ENCODE results near the gene UBE2QL1. TPM values are rescaled to one million over a fixed set of nuclear protein-coding genes. Genes with fewer than 3 reads are reported as not detected.

The UBE2QL1 gene
- polyA plus RNA-seq, 2 of the 4 experiments (the other 2 are of a cell fraction), result 0.04 TPM

DNA sequence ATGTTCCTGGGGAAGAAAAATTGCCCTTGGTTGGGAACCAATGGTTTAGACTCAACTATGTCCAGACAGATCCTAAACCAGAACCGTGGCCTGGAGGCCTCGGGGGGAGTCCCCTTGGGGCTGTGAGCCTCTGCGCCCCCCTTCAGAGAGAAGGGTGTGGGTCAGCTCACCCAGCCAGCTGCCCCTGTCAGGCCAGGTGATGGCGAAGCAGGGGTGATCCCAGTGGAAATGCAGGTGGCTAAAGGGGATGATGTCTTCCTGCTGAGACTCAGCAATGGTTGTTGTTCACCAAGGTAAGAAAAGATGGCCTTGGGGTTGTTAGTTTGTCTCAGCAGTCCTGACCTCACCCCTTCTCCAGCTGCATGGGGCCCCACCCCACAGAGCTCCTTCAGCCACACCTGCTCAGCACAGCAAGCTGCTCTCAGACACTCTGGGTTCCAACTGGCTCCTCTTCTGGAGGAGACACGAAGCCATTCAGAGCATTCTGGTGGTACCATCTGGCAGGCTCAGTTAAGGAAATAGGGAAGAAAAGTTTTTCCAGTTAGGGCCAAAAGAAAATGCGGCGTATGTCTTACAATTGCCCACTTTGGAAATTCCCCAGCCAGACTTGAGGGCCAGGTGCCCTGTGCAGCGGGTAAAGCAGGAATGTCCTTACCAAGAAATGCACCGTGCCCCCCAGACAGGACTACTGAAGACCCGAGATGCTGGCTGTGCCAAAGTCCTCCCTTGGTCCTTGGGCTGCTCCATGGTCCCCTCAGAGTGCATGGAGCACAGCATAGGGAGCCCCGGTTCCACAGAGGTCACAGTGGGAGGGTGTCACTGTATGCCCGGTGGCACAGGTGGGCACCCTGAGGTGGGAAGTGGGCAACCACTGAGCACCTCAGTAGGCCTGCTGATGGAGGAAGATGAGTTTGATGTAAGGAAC, 94.0 kb downstream of the UBE2QL1 start:
- Histone ChIP-seq H3K9me3 (no peaks in the 10 kb centered on the region), H3K4me2 (no peak overlapping the region), H3K4me3 (no peak overlapping the region), H3K4me1 (no peaks in the 10 kb centered on the region), H3K27ac (no peak overlapping the region)
- ATAC-seq (no peak), FAIRE-seq (no peak), DNase-seq (ENCODE audit: low read depth in 1 of 2, low spot score in 1 of 2) (no peak)
- 19% methylated on average over 10 of the region's 12 CpGs for WGBS (ENCODE audit: missing lambda C conversion rate)
- ChIA-PET POLR2A (no interaction called here), CTCF (no interaction called here)
- TF ChIP-seq POLR2AphosphoS2 (conservative IDR thresholded peaks at IDR 0.05; ENCODE audit: low read length) (no peak), RCOR1 (IDR thresholded peaks at IDR 0.05; ENCODE audit: low read depth, low read length) (no peak)

DNA sequence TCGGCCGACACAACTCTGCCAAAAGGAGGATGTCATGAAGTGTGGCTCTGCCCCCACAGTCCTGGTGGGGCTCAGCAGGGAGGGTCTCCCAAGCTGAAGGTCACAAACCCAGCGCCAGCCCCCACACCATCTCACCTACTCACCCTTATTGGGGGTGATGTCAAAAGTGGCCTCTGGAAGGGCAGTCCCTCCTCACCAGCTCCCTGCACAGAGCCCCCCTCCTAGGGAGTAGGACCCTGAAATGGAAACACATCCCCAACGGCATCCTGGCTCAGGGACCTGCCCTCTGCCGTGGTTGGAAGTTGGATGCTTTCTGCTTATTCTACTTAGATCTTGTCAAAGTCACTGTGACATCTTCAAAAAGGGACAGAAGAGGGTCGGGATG, 94.7 kb downstream of the UBE2QL1 start:
- Histone ChIP-seq H3K4me2 (no peak overlapping the region), H3K4me3 (no peak overlapping the region), H3K9me3 (no peaks in the 10 kb centered on the region), H3K27ac (no peak overlapping the region), H3K4me1 (no peaks in the 10 kb centered on the region)
- FAIRE-seq (no peak), DNase-seq (ENCODE audit: low read depth in 1 of 2, low spot score in 1 of 2) (no peak), ATAC-seq (no peak)
- no peak for TF ChIP-seq FOXS1 (CRISPR knock-in tag; IDR thresholded peaks at IDR 0.05)
- TF ChIP-seq TFCP2L1 (CRISPR knock-in tag; IDR thresholded peaks at IDR 0.05), result no peak
- no peak for TF ChIP-seq ZFP36 (IDR thresholded peaks at IDR 0.05; ENCODE audit: borderline replicate concordance, partially characterized antibody)
- no peak for TF ChIP-seq USF2 (IDR thresholded peaks at IDR 0.05)
- TF ChIP-seq HOXB5 (CRISPR knock-in tag; IDR thresholded peaks at IDR 0.05), result no peak
- no peak for TF ChIP-seq CTCF (IDR thresholded peaks at IDR 0.05)
- no peak for TF ChIP-seq HES2 (IDR thresholded peaks at IDR 0.05)
- no peak for TF ChIP-seq NFE2L2 (conservative IDR thresholded peaks at IDR 0.05; ENCODE audit: low read length)
- no peak for TF ChIP-seq CEBPB (IDR thresholded peaks at IDR 0.05)
- TF ChIP-seq ATOH8 (CRISPR knock-in tag; IDR thresholded peaks at IDR 0.05; ENCODE audit: low read depth), result no peak
- TF ChIP-seq CHD2 (IDR thresholded peaks at IDR 0.05; ENCODE audit: low read length, partially characterized antibody), result no peak
- no peak for TF ChIP-seq BHLHE40 (IDR thresholded peaks at IDR 0.05; ENCODE audit: low read depth, low read length)
- TF ChIP-seq, protein P1, sequence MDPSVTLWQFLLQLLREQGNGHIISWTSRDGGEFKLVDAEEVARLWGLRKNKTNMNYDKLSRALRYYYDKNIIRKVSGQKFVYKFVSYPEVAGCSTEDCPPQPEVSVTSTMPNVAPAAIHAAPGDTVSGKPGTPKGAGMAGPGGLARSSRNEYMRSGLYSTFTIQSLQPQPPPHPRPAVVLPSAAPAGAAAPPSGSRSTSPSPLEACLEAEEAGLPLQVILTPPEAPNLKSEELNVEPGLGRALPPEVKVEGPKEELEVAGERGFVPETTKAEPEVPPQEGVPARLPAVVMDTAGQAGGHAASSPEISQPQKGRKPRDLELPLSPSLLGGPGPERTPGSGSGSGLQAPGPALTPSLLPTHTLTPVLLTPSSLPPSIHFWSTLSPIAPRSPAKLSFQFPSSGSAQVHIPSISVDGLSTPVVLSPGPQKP (IDR thresholded peaks at IDR 0.05; ENCODE audit: low read depth, low read length), result no peak
- no peak for TF ChIP-seq ZC3H11A (IDR thresholded peaks at IDR 0.05)
- TF ChIP-seq MAZ (IDR thresholded peaks at IDR 0.05; ENCODE audit: borderline replicate concordance, low read depth, low read length), result no peak
- no peak for TF ChIP-seq HOXA7 (CRISPR knock-in tag; IDR thresholded peaks at IDR 0.05)
- CTCF ChIA-PET, result no interaction called here
- WGBS (ENCODE audit: missing lambda C conversion rate), result 2% methylated on average over 6 of the region's 6 CpGs
- POLR2A ChIA-PET, result no interaction called here
